Astrocyte of the spinal cord (primary cell): ENCODE measurements around the gene TMPRSS2.
"Not testable (repeated sequence)": the region's sequence is repeated elsewhere in the genome, so short reads cannot be mapped to it uniquely, and the experiment has no call there.

ENCODE experiments used
- DNase-seq: peaks from one replicate; pipeline ENCODE4 v3.0.0; 2011; ENCODE audit warnings: low read depth, low spot score
- H3K4me3 ChIP-seq: 2 replicates; pipeline ENCODE4 v1.5.1; 2011; ENCODE audit warnings: low read depth, mild to moderate bottlenecking, low read length, moderate library complexity
- CTCF ChIP-seq: IDR thresholded peaks from 2 replicates; pipeline ENCODE4 v1.5.1; 2012; ENCODE audit warnings: low read depth, mild to moderate bottlenecking, low read length, inconsistent platforms
- in situ Hi-C: cut with HindIII; loops from 2 replicates; pipeline ENCODE4 v1.10.0; 2017; ENCODE audit warnings: low sequenced_read_pairs

Gene TMPRSS2

GRCh38 chr21:41418956-41419680 is 88.8 kb downstream of the TMPRSS2 start:
- no peak for DNase-seq
- no peak for TF ChIP-seq CTCF
- in situ Hi-C loops = no loop called here
- no peak overlapping the region for H3K4me3 ChIP-seq

- H3K4me3 ChIP-seq = no peak overlapping the region
- no peak for DNase-seq
- in situ Hi-C loops = no loop called here
- TF ChIP-seq CTCF = no peak
Observed at GRCh38 chr21:41418393-41418792, 89.6 kb downstream of the TMPRSS2 start.

- DNase-seq, in situ Hi-C loops, H3K4me3 ChIP-seq: not testable (repeated sequence)
Observed at GRCh38 chr21:41417505-41417904, 90.5 kb downstream of the TMPRSS2 start.
